Measurements from ENCODE around the gene SKOR1. TPM values are rescaled to one million over a fixed set of nuclear protein-coding genes. Genes with fewer than 3 reads are reported as not detected.

SKOR1 gene
- total and polyA plus RNA-seq, 2 donors (not counting 1 experiment from before 2014, with no cell fraction given) = 0.01 to 0.17 TPM

DNA sequence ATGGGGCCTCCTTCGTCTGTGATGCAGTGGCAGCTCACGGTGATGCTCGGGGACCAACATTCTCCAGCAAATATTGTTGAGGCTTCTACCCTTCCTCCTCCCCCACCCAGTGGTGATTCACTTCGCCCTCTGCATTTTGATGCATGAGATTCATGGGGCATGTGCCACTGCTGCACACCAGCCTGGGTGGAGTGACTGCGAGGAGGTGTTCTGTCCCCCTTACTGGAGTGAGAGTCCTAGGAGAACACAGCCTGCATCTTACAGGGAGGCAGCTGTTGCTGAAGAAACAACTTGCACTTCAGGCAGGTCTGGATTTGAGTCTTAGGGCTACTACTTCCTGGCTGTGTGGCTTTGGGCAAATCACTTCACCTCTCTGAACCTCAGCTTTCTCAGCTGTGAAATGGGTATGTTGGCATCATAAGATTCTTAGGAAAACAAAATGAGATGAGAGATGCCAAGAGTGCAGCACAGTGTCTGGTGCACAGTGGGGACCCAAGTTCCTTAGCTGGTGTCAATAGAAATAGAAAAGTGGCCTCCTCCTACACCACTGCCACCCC, 10.2 kb upstream of the SKOR1 start:
- peaks cover 25% of the 10 kb centered on the region for H3K27me3 ChIP-seq (ENCODE audit: control insufficient read depth, insufficient read depth, low read length)
- H3K4me3 ChIP-seq (replicated peaks in 1 of 4; ENCODE audit: control extremely low read depth in 1 of 4, insufficient read depth in 1 of 4, low read depth in 3 of 4, low read length in 4 of 4) = no peak overlapping the region
- no peaks in the 10 kb centered on the region for H3K9me3 ChIP-seq (ENCODE audit: control insufficient read depth, insufficient read depth, low read depth, low read length)
- no peaks in the 10 kb centered on the region for H4K20me1 ChIP-seq (ENCODE audit: control insufficient read depth, extremely low read depth, insufficient read depth, low read length)
- H3K9ac ChIP-seq (ENCODE audit: insufficient read depth, low read length) = no peak overlapping the region
- H3K27ac ChIP-seq (ENCODE audit: insufficient read depth, low read length) = no peak overlapping the region
- no peak for DNase-seq (ENCODE audit: low read depth in 2 of 2)
- TF ChIP-seq, protein P1, sequence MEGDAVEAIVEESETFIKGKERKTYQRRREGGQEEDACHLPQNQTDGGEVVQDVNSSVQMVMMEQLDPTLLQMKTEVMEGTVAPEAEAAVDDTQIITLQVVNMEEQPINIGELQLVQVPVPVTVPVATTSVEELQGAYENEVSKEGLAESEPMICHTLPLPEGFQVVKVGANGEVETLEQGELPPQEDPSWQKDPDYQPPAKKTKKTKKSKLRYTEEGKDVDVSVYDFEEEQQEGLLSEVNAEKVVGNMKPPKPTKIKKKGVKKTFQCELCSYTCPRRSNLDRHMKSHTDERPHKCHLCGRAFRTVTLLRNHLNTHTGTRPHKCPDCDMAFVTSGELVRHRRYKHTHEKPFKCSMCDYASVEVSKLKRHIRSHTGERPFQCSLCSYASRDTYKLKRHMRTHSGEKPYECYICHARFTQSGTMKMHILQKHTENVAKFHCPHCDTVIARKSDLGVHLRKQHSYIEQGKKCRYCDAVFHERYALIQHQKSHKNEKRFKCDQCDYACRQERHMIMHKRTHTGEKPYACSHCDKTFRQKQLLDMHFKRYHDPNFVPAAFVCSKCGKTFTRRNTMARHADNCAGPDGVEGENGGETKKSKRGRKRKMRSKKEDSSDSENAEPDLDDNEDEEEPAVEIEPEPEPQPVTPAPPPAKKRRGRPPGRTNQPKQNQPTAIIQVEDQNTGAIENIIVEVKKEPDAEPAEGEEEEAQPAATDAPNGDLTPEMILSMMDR (conservative IDR thresholded peaks at IDR 0.05 in 1 of 2, IDR thresholded peaks at IDR 0.05 in 1 of 2; ENCODE audit: low read depth in 1 of 2, low read length in 2 of 2) = no peak
- no peak for TF ChIP-seq EZH2 (IDR thresholded peaks at IDR 0.05; ENCODE audit: low read length, missing control alignments)
- H3K4me2 ChIP-seq (ENCODE audit: extremely low read depth, insufficient read depth, low read length) = no peak overlapping the region
- no peak overlapping the region for H2AFZ ChIP-seq (ENCODE audit: low read length)
- H3K36me3 ChIP-seq (ENCODE audit: control insufficient read depth, insufficient read depth, low read length) = no peaks in the 10 kb centered on the region
- H3K79me2 ChIP-seq (ENCODE audit: control insufficient read depth, insufficient read depth, low read length) = no peaks in the 10 kb centered on the region
- H3K4me1 ChIP-seq (ENCODE audit: control insufficient read depth, extremely low read depth, insufficient read depth, low read length) = no peaks in the 10 kb centered on the region

DNA sequence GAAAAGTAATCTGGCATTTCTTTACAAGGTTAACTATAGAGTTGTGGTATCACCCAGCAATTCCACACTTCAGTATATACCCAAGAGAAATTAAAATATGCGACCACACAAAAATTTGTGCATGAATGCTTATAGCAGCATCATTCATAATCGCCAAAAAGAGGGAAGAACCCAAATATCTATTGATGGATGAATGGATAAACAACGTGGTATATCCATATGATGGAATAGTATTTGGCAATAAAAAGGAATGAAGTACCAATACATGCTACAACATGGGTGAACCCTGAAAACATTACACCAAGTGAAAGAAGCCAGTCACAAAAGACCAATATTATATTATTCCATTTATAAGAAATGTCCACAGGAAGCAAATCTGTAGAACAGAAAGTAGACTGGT, 8.6 kb upstream of the SKOR1 start:
- no peak overlapping the region for H3K9ac ChIP-seq (ENCODE audit: insufficient read depth, low read length)
- no peaks in the 10 kb centered on the region for H4K20me1 ChIP-seq (ENCODE audit: control insufficient read depth, extremely low read depth, insufficient read depth, low read length)
- H3K27ac ChIP-seq (ENCODE audit: insufficient read depth, low read length) = no peak overlapping the region
- no peak for DNase-seq (ENCODE audit: low read depth in 2 of 2)
- H3K4me1 ChIP-seq (ENCODE audit: control insufficient read depth, extremely low read depth, insufficient read depth, low read length) = no peaks in the 10 kb centered on the region
- H3K36me3 ChIP-seq (ENCODE audit: control insufficient read depth, insufficient read depth, low read length) = no peaks in the 10 kb centered on the region
- H3K4me3 ChIP-seq (replicated peaks in 1 of 4; ENCODE audit: control extremely low read depth in 1 of 4, insufficient read depth in 1 of 4, low read depth in 3 of 4, low read length in 4 of 4) = no peak overlapping the region
- H3K9me3 ChIP-seq (ENCODE audit: control insufficient read depth, insufficient read depth, low read depth, low read length) = no peaks in the 10 kb centered on the region
- H3K79me2 ChIP-seq (ENCODE audit: control insufficient read depth, insufficient read depth, low read length) = no peaks in the 10 kb centered on the region
- peaks cover 41% of the 10 kb centered on the region for H3K27me3 ChIP-seq (ENCODE audit: control insufficient read depth, insufficient read depth, low read length)
- no peak overlapping the region for H2AFZ ChIP-seq (ENCODE audit: low read length)
- TF ChIP-seq EZH2 (IDR thresholded peaks at IDR 0.05; ENCODE audit: low read length, missing control alignments) = no peak
- TF ChIP-seq, protein P1 (conservative IDR thresholded peaks at IDR 0.05 in 1 of 2, IDR thresholded peaks at IDR 0.05 in 1 of 2; ENCODE audit: low read depth in 1 of 2, low read length in 2 of 2) = no peak
- no peak overlapping the region for H3K4me2 ChIP-seq (ENCODE audit: extremely low read depth, insufficient read depth, low read length)

DNA sequence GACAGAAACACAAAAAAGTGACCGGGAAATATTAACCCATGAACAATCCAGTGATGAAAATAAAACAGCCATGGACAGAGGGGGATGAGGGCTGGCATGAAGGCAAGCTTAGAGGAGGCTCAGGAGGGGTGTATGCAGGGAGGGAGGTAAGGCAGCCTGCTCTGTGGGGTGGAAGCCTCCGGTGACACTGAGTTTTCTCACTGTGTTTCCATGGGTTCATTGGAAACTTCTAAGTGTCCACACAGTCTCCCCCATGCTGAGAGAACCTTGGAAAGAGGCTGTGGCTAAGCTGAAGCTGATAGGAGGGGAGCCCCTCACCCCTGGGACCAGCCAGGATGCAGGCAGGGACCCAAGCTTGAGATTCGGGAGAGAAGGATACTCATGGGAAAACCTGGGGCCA, 6.8 kb upstream of the SKOR1 start:
- Histone ChIP-seq H3K4me2 (ENCODE audit: extremely low read depth, insufficient read depth, low read length) (no peak overlapping the region), H3K79me2 (ENCODE audit: control insufficient read depth, insufficient read depth, low read length) (no peaks in the 10 kb centered on the region)

More for the DNA sequence above, 6.8 kb upstream of the SKOR1 start:
- Histone ChIP-seq H3K9ac (ENCODE audit: insufficient read depth, low read length) (no peak overlapping the region), H3K9me3 (ENCODE audit: control insufficient read depth, insufficient read depth, low read depth, low read length) (no peaks in the 10 kb centered on the region), H3K4me3 (replicated peaks in 1 of 4; ENCODE audit: control extremely low read depth in 1 of 4, insufficient read depth in 1 of 4, low read depth in 3 of 4, low read length in 4 of 4) (no peak overlapping the region), H4K20me1 (ENCODE audit: control insufficient read depth, extremely low read depth, insufficient read depth, low read length) (no peaks in the 10 kb centered on the region), H3K27me3 (ENCODE audit: control insufficient read depth, insufficient read depth, low read length) (peaks cover 52% of the 10 kb centered on the region), H2AFZ (ENCODE audit: low read length) (no peak overlapping the region), H3K4me1 (ENCODE audit: control insufficient read depth, extremely low read depth, insufficient read depth, low read length) (no peaks in the 10 kb centered on the region), H3K27ac (ENCODE audit: insufficient read depth, low read length) (no peak overlapping the region), H3K36me3 (ENCODE audit: control insufficient read depth, insufficient read depth, low read length) (no peaks in the 10 kb centered on the region)
- DNase-seq (ENCODE audit: low read depth in 2 of 2) = no peak
- TF ChIP-seq EZH2 (IDR thresholded peaks at IDR 0.05; ENCODE audit: low read length, missing control alignments) = no peak
- TF ChIP-seq, protein P1 (conservative IDR thresholded peaks at IDR 0.05 in 1 of 2, IDR thresholded peaks at IDR 0.05 in 1 of 2; ENCODE audit: low read depth in 1 of 2, low read length in 2 of 2) = no peak

Measured in fibroblast of lung (primary cell).